Measurements from ENCODE around the gene ABR.

- no peak for TF ChIP-seq POLR2AphosphoS5 (IDR thresholded peaks at IDR 0.05)
- no peak for TF ChIP-seq CTCF (IDR thresholded peaks at IDR 0.05; ENCODE audit: poor library complexity, severe bottlenecking)
- no peak for TF ChIP-seq RAD21 (conservative IDR thresholded peaks at IDR 0.05)
- no peak for TF ChIP-seq EP300 (conservative IDR thresholded peaks at IDR 0.05; ENCODE audit: poor library complexity, severe bottlenecking)
- no peak for TF ChIP-seq SMC3 (conservative IDR thresholded peaks at IDR 0.05; ENCODE audit: poor library complexity)
- no peak for TF ChIP-seq REST (IDR thresholded peaks at IDR 0.05; ENCODE audit: borderline replicate concordance)
- TF ChIP-seq MXI1 (conservative IDR thresholded peaks at IDR 0.05; ENCODE audit: poor library complexity, severe bottlenecking) = no peak
These were observed 3.5 kb upstream of the ABR start for GRCh38 chr17:1183171-1183873.
